ENCODE measurements around the gene MDN1.
"Not testable (repeated sequence)": the region's sequence is repeated elsewhere in the genome, so short reads cannot be mapped to it uniquely, and the experiment has no call there.

The MDN1 gene, protein sequence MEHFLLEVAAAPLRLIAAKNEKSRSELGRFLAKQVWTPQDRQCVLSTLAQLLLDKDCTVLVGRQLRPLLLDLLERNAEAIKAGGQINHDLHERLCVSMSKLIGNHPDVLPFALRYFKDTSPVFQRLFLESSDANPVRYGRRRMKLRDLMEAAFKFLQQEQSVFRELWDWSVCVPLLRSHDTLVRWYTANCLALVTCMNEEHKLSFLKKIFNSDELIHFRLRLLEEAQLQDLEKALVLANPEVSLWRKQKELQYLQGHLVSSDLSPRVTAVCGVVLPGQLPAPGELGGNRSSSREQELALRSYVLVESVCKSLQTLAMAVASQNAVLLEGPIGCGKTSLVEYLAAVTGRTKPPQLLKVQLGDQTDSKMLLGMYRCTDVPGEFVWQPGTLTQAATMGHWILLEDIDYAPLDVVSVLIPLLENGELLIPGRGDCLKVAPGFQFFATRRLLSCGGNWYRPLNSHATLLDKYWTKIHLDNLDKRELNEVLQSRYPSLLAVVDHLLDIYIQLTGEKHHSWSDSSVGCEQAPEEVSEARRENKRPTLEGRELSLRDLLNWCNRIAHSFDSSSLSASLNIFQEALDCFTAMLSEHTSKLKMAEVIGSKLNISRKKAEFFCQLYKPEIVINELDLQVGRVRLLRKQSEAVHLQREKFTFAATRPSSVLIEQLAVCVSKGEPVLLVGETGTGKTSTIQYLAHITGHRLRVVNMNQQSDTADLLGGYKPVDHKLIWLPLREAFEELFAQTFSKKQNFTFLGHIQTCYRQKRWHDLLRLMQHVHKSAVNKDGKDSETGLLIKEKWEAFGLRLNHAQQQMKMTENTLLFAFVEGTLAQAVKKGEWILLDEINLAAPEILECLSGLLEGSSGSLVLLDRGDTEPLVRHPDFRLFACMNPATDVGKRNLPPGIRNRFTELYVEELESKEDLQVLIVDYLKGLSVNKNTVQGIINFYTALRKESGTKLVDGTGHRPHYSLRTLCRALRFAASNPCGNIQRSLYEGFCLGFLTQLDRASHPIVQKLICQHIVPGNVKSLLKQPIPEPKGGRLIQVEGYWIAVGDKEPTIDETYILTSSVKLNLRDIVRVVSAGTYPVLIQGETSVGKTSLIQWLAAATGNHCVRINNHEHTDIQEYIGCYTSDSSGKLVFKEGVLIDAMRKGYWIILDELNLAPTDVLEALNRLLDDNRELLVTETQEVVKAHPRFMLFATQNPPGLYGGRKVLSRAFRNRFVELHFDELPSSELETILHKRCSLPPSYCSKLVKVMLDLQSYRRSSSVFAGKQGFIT (N-terminal part only)

DNA sequence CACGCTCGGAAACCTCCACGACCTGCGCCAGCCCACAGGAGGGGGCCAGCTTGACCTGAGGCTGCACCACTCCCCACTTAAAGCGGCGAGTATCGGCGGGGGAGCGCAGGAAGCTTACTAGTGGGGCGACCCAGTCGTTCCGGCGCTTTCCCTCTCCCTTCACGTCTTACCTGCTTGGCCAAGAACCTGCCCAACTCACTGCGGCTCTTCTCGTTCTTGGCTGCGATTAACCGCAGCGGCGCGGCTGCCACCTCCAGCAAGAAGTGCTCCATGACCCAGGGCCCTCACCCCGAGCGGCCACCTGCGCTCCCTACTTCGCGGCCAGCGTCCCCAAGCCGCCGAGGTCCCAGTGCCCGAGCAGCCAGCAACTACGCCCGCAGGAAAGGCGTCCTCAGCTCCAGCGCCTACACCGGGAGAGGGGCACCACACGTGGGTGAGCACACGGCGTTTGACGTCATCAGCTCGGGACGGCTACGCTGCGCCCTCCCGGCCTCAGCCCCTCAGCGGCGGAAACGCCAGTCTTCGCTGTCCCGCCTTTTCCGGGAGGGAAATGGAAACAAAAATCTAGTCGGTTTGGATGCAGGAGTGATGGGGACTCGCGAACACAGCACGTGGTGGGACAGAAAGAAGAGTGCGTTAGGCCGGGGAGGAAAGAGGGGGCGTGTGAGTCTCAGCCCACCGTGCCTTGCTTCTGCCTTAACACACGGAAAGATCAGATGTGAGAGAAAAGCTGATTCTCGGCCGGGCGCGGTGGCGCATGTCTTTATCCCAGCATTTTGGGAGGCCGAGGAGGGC, at the start of gene MDN1:
MDN1 (minus strand) TSS at position 459 of the 795 bp plus-strand sequence; CDS start at position 272, 187 bp downstream.
- DNase-seq, result peak; percentile 93

DNA sequence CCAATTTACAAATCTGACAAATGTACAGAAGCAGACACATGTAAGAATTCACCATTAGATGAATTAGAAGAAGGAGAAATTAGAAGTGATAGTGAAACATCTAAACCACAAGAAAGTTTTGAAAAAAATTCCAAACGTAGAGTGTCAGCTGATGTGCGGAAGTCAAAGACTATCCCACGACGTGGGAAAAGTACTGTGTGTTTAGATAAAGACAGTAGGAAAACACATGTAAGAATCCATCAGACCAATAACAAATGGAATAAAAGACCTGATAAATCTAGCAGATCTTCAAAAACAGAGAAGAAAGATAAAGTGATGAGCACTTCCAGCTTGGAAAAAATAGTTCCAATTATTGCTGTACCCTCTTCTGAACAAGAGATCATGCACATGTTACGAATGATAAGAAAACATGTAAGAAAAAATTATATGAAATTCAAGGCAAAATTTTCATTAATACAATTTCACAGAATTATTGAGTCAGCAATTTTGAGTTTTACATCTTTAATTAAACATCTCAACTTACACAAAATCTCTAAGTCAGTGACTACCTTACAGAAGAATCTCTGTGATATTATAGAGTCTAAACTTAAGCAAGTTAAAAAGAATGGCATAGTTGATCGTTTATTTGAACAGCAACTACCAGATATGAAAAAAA, 46.6 kb upstream of the MDN1 start:
- no peak for DNase-seq

DNA sequence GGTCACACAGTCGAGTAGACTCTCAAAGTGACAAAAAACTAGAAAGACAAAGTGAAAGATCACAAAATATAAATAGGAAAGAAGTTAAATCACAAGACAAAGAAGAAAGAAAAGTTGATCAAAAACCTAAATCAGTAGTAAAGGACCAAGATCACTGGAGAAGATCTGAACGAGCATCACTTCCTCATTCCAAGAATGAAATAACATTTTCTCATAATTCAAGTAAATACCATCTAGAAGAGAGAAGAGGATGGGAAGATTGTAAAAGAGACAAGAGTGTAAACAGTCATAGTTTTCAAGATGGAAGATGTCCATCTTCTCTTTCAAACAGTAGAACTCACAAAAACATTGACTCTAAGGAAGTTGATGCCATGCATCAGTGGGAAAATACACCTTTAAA, 43.1 kb upstream of the MDN1 start:
- DNase-seq, result no peak

DNA sequence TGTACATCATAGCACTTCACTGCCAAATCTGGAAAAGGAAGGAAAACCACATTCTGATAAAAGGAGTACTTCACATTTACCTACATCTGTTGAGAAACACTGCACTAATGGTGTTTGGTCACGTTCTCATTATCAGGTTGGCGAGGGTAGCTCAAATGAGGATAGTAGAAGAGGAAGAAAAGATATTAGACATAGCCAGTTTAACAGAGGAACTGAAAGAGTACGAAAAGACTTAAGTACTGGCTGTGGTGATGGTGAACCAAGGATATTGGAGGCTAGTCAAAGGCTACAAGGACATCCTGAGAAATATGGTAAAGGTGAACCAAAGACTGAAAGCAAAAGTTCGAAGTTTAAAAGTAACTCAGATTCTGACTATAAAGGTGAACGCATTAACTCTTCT, 42.7 kb upstream of the MDN1 start:
- DNase-seq, result no peak

DNA sequence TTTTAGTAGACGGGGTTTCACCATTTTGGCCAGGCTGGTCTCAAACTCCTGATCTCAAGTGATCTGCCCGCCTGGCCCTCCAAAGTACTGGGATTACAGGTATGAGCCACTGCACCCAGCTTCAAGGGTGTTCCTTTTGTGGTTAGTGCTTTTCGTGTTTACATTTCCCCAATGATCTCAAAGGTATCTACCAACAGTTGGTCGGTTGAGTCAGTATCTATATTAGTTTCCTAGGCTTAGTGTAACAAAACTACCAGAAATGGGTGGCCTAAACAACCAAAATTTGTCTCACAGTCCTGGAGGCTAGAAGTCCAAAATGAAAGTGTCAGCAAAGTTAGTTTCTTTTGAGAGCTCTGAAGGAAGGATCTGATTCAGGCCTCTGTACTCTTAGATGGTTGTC, 40.1 kb upstream of the MDN1 start:
- DNase-seq, result no peak

DNA sequence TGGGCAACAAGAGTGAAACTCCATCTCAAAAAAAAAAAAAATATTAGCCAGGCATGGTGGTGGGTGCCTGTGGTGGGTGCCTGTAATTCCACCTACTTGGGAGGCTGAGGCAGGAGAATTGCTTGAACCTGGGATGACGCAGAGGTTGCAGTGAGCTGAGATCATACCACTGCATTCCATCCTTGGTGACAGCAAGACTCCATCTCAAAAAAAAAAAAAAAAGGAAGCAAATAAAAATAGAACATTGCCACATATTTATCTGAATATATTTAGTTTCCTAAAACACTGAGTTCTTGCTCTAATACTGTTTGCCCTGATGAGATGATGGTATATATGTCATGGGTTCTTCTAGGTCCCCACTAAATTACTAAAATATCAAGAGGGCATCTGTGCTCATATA, 38.4 kb upstream of the MDN1 start:
- DNase-seq, result no peak

DNA sequence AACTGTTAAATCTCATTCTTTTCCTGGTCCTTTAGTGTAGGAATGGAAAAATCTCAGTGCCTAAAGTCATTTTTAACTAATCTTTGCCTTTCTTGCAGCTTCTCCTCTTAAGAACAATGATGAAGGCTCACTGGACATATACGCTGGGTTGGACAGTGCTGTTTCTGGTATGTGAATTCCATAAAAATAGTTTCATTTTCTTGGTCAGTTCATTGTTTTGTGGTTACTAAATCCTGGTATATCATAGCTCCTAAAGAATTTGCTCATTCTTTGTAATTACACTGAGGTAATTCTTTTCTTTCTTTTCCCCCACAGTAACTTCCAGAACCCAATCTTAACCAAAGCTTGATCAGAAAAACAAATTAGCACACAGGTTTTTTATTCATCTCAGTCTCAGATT, 33.5 kb upstream of the MDN1 start:
- DNase-seq, result no peak

DNA sequence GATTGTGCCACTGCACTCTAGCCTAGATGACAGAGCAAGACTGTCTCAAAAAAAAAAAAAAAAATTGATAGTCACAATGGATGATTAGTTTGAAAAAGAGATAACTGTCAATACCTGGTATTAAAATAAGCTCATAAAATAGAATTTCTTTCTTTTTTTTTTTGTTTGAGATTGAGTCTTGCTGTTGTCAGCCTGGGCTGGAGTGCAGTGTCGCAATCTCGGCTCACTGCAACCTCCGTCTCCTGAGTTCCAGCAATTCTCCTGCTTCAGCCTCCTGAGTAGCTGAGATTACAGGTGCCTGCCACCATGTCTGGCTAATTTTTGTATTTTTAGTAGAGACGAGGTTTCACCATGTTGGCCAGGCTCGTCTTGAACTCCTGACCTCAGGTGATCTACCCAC, 27.9 kb upstream of the MDN1 start:
- not testable (repeated sequence) for DNase-seq

DNA sequence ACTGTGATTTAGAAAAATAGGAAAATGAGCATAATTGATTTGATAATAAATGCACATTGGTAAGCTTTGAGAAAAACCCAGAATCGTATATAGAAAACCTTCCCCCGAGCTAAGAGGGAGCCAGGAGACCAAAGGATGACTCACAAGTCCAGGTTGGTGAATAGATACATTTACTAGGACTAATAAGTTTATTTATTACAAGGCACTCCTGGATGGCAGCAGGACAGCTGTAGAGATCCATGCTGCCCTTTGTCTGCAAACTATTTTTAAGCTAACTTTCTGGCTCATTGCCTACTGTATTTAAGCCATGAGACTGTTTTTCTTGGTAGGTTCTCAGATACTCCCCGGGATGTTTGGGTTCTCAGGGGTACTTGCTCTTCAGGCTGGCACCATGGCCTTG, 23.5 kb upstream of the MDN1 start:
- DNase-seq, result no peak

DNA sequence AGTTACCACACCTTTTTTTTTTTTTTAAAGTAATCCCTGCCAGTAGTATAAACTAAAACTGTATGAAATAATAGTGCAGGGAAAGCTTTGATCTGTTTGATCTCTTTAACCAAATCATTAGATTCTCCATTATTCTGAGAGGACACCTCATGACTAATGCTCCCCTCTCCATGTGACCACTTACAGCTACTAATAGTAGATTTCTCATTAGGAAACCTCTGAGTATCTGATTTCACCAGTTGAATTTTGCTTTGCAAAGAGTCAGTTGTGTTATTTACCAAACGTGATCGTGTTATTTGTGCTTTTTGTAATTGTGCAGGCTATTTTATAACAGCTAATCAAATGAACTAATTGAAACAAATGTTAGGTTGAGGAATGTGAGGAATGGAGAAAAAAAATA, 22.6 kb upstream of the MDN1 start:
- DNase-seq, result no peak

DNA sequence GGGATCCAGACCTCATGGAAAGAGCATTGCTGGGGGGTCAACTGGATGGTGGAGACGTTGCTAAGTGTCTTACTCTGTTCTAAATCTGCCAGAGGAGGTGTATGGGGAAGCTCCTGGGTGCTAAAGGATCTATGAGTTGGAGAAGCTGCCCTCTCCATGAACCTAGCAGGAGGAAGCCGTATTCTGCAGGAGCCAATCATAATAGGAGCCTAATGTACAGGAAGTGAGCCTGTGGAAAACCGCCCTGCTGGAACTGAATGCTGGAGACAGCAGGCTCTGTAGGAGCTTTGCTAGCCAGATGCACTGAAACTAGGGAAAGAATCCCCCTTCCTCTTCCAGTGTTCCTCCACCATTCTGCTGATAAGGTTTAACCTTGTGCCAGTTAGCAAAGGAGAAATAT, 20.9 kb upstream of the MDN1 start:
- DNase-seq, result no peak

DNA sequence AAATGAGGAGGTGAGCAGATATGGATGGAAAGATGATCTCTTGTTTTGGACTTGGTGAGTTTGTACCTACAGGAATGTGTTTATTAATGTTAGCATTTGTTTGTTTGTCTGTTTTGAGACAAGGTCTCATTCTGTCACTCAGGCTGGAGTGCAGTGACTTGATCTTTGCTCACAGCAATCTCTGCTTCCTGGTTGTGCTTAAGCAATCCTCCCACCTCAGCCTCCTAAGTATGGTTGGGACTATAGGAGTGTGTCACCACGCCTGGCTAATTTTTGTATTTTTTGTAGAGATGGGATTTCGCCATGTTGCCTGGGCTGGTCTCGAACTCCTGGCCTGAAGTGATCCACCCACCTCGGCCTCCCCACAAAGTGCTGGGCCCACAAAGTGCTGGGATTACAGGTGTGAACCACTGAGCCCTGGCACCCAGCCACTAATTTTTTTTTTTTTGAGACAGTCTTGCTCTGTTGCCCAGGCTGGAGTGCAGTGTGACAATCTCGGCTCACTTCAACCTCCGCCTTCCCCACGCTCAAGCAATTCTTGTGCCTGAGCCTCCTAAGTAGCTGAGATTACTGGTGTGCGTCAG, 17.1 kb upstream of the MDN1 start:
- DNase-seq, result no peak

DNA sequence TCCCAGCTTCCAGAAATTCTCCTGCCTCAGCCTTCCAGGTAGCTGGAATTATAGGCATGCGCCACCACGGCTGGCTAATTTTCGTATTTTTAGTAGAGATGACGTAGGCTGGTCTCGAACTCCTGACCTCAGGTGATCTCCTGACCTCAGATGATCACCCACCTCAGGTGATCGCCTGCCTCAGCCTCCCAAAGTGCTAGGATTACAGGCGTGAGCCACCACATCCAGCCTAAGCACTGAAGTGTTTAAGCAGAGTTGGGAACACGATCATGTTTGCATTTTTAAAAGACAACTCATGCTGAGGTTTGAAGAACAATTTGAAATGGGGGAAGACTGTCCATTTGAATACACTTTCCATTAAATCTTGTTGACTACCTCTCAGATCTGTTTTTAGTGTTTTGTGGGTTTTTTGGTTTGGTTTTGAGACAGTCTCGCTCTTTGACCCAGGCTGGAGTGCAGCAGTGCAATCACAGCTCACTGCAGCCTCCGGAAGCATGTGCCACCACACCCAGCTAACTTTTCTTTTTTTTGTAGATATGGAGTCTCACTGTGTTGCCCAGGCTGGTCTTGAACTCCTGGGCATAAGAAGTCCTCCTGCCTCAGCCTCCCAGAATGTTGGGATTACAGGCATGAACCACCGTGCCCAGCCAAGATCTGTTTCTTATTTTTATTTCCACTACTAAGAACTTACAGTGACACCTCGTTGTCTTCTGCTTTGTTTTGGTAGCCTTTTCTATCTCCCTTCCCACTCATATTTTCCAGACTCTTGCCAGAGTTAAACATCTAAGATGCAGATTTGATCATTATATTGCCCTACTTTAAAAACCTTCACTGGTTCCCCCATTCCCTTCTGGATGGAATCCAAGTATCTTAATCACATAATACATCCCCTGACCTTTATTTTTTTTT, 15.5 kb upstream of the MDN1 start:
- DNase-seq, result no peak

DNA sequence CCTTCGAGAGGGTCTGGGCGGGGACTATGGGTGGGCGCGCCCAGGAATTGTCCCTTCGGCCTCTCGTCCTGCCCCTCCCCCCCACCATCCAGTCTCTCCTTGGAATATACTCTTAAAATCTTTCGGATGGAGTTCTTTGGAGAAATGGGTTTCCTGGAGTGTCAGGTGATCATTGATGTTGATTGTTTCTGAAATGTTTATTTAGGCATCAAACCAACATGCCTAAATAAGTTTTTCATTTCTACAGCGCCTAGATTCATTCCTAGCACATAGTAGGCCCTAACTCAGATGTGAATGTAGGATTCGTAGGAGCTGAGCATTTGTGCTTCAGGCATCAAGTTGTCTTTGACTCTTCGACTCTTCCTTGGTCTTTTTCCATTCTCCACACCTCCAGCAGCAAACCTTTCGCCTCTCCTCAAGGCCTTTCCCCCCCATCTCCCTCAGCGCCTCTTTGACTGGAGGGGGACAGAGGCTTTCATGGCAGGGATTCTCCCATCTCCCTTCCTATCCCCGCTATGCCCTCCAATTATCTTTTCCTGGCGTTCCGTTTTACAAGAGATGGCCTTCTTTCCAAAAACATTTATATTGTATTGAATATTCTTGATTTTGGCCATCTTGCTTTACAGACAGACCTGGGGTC, 10.7 kb upstream of the MDN1 start:
- DNase-seq, result no peak

DNA sequence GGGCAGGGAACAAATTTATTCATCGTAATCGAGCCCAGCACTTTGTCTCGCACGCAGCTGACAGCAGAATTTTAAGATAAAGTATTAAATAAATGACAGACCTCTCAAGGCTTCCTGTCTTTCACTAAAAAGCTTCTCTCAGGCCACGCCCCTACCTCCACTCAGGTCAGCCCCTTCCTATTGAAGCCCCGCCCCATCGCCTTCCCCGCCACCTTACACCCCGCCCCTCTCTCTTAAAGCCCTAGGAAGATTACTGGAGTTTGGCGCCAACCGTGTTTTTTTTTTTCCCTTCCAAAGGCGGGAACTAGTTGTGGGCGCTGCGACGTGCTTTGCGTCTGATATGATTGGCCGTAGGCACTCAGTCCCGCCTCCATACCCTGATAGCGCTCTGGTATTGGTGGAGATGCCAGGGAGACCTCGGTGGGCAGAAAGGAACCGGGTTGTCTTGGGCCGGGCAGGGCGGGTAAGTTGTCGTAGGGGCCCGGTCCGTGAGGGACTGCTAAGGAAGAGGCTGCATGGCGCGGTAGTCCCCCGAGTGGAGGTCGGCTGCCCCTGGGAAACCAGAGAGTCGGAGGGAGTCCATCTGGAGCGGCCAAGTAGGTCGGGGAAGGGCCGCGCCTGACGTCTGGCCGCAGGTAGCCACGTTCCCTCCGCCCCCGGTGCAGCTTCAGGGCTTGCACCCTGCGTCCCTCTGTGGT, 10.0 kb upstream of the MDN1 start, which contains the start of gene CASP8AP2:
CASP8AP2 (plus strand) TSS at position 409 of the 698 bp plus-strand sequence.
- peak; percentile 98 for DNase-seq

DNA sequence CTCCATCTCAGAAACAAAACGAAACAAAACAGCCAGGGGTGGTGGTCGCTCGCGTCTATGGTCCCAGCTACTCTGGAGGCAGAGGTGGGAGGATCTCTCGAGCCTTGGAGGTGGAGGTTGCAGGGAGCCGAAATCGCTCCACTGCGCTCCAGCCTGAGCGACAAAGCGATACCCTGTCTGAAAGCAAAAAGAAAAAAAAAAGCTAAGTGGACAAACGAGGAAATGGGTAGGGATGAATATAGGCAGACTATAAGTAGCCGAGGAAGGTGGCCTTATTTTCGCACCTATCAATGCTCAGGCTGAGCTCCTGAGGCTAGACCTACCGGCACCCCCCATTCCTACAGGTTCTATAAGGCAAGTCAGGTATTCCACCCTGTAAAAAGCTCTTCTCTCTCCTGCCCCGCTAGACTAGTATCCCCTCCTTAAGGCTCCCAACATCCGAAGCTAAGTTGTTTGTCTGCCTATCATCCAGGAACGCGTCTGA, 9.4 kb upstream of the MDN1 start:
- DNase-seq, result no peak

DNA sequence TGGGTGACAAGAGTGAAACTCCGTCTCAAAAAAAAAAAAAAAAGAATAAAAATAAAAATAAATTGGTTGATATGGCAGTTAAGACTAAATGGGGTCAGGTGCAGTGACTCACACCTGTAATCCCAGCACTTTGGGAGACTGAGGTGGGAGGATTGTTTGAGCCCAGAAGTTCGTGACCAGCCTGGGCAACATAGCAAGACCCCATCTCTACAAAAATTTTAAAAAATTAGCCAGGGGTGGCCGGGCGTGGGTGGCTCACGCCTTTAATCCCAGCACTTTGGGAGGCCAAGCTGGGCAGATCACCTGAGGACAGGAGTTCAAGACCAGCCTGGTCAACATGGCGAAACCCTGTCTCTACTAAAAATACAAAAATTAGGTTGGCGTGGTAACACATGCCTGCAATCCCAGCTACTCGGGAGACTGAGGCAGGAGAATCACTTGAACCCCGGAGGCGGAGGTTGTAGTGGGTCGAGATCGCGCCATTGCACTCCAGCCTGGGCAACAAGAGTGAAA, 8.9 kb upstream of the MDN1 start:
- DNase-seq, result not testable (repeated sequence)

DNA sequence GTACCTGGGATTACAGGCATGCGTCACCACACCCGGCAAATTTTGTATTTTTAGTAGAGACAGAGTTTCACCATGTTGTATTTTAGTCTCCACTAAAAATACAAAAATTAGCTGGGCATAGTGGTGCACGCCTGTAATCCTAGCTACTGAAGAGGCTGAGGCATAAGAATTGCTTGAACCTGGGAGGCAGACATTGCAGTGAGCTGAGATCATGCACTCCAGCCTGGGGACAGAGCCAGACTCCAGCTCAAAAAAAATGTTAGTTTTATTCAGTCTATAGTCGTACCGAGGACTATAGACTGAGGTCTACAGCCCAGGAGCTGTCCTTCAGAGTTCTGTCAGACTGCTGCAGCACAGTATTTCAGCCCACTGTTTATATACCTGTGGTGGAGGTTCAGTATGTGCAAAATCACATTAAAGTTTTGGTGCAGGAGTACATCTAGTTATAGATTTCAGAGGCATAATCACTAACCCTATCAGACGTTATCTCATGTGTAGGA, 6.5 kb upstream of the MDN1 start:
- DNase-seq, result no peak

DNA sequence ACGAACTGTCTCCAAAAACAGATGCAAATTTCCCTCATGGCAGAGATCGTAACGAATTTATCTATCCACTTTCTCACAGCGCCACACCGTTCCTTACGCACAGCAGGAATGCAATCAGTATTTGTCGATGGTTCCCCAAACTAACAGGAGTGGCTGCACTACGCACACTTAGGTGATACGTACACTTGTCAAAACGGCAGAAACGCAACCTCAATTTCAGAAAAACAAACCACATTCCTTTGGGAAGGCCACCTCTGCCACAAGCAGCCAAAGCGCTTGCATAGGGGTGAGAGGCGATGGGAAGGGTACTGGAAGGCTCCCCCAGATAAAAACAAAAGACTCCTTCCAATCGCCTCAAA, 638 bp downstream of the MDN1 start:
- DNase-seq, result no peak

All from amniotic stem cell (primary cell).